PC-3 (cell line): ENCODE results near the gene TSPAN4. TPM values are rescaled to one million over a fixed set of nuclear protein-coding genes. Genes with fewer than 3 reads are reported as not detected.

Experiments
- ATAC-seq: fragments of 200-7000 bp; cut with Tn5 transposase; 2 replicates; pipeline ENCODE4 v1.9.1; 2020; ENCODE audit warnings: mild to moderate bottlenecking, moderate library complexity
- BruUV-seq: library from RNA; stranded (reverse); fragments of 400-500 nt; replicated peaks from 2 replicates; lab custom pipeline; 2021; lab: Mats Ljungman, UMichigan
- CTCF ChIA-PET: fragments of 300-600 bp; sonication (Branson Sonifier 250); formaldehyde crosslinking; loops from one replicate; lab custom pipeline; 2022; ENCODE audit warnings: antibody characterized with exemption; lab: Charles Lee
- POLR2A ChIA-PET: fragments of 300-600 bp; sonication (Branson Sonifier 250); formaldehyde crosslinking; loops from one replicate; lab custom pipeline; 2022; ENCODE audit warnings: antibody characterized with exemption; ENCODE audit not compliant: unreplicated experiment; lab: Charles Lee
- DNase-seq: peaks from one replicate; pipeline ENCODE4 v3.0.0-alpha.2; 2015
- H2AFZ ChIP-seq: fragments of 300-600 bp; sonication (generic); 2 replicates; pipeline ENCODE4 v1.6.0; 2016; ENCODE audit warnings: antibody characterized with exemption, low read length
- H3F3A ChIP-seq: fragments of 300-600 bp; sonication (generic); one replicate; pipeline ENCODE4 v1.6.0; 2017; ENCODE audit warnings: antibody characterized with exemption, low read length, control low read depth, mild to moderate bottlenecking; ENCODE audit not compliant: unreplicated experiment
- H3K27ac ChIP-seq: fragments of 300-600 bp; sonication (generic); 2 replicates; pipeline ENCODE4 v1.5.1; 2016; ENCODE audit warnings: mild to moderate bottlenecking, low read length
- H3K27me3 ChIP-seq: fragments of 300-600 bp; sonication (generic); 2 replicates; pipeline ENCODE4 v1.6.1; 2016; ENCODE audit warnings: low read length, mixed read lengths
- H3K36me3 ChIP-seq: fragments of 300-600 bp; sonication (generic); 2 replicates; pipeline ENCODE4 v1.6.1; 2016; ENCODE audit warnings: low read depth, mixed run types, low read length, mixed read lengths
- H3K4me1 ChIP-seq: fragments of 300-600 bp; sonication (generic); 2 replicates; pipeline ENCODE4 v1.5.1; 2016; ENCODE audit warnings: low read length; ENCODE audit not compliant: insufficient read depth
- H3K4me2 ChIP-seq: fragments of 300-600 bp; sonication (generic); 2 replicates; pipeline ENCODE4 v1.6.0; 2016; ENCODE audit warnings: low read length
- H3K4me3 ChIP-seq: fragments of 300-600 bp; sonication (generic); 2 replicates; pipeline ENCODE4 v1.5.1; 2016; ENCODE audit warnings: mild to moderate bottlenecking, low read length, mixed read lengths
- H3K79me2 ChIP-seq: fragments of 300-600 bp; sonication (generic); 2 replicates; pipeline ENCODE4 v1.6.1; 2017; ENCODE audit warnings: low read length, mixed read lengths
- H3K9ac ChIP-seq: fragments of 300-600 bp; sonication (generic); 2 replicates; pipeline ENCODE4 v1.6.0; 2016; ENCODE audit warnings: mild to moderate bottlenecking, low read length
- H3K9me2 ChIP-seq: fragments of 300-600 bp; sonication (generic); replicated peaks from 2 replicates; pipeline ENCODE4 v1.6.1; 2016; ENCODE audit warnings: mixed run types, low read length, mixed read lengths
- H3K9me3 ChIP-seq: fragments of 300-600 bp; sonication (generic); 2 replicates; pipeline ENCODE4 v1.6.1; 2016; ENCODE audit warnings: low read length, mixed read lengths
- H4K20me1 ChIP-seq: fragments of 300-600 bp; sonication (generic); 2 replicates; pipeline ENCODE4 v1.6.1; 2016; ENCODE audit warnings: low read length, mixed read lengths
- EZH2 ChIP-seq: fragments of 300-600 bp; sonication (generic); IDR thresholded peaks from one replicate; pipeline ENCODE4 v1.6.1; 2017; ENCODE audit warnings: antibody characterized with exemption, mild to moderate bottlenecking, low read length; ENCODE audit not compliant: unreplicated experiment
- EZH2phosphoT487 ChIP-seq: fragments of 300-600 bp; sonication (generic); IDR thresholded peaks from 2 replicates; pipeline ENCODE4 v1.6.1; 2018; ENCODE audit warnings: mild to moderate bottlenecking, antibody characterized with exemption, low read length, borderline replicate concordance
- intact Hi-C: fragments of 100-400 bp; cut with micrococcal nuclease; formaldehyde crosslinking; loops from 2 replicates; pipeline ENCODE4 v1.9.0; 2023
- total RNA-seq: library from RNA; depleted of rRNA; stranded (reverse); fragments of >200 nt; gene quantifications from 2 replicates; pipeline ENCODE4 v1.2.3, GENCODE V29; 2014
- TF ChIP-seq, protein P1 (sequence below): fragments of 300-600 bp; sonication (generic); conservative IDR thresholded peaks from 2 replicates; pipeline ENCODE4 v1.5.1; 2017; ENCODE audit warnings: antibody characterized with exemption, low read depth, mild to moderate bottlenecking, low read length

The TSPAN4 gene
- total RNA-seq, 1 experiment from 2014 or later: 121 TPM

- Histone ChIP-seq H3K9me3 (no peaks in the 10 kb centered on the region), H3F3A (no peaks in the 10 kb centered on the region), H3K79me2 (peaks cover 53% of the 10 kb centered on the region), H3K27ac (no peak overlapping the region), H2AFZ (no peak overlapping the region), H3K4me1 (peaks cover 33% of the 10 kb centered on the region), H3K4me3 (no peak overlapping the region), H3K9ac (no peak overlapping the region), H3K27me3 (no peaks in the 10 kb centered on the region), H3K9me2 (no peaks in the 10 kb centered on the region), H4K20me1 (peaks cover 6% of the 10 kb centered on the region), H3K4me2 (peak overlapping the region; percentile 90), H3K36me3 (no peaks in the 10 kb centered on the region; the same call in 1 of the 2 replicates)
- CTCF ChIA-PET: no interaction called here
- DNase-seq (no peak), ATAC-seq (no peak)
- POLR2A ChIA-PET: no interaction called here
- TF ChIP-seq, protein P1, sequence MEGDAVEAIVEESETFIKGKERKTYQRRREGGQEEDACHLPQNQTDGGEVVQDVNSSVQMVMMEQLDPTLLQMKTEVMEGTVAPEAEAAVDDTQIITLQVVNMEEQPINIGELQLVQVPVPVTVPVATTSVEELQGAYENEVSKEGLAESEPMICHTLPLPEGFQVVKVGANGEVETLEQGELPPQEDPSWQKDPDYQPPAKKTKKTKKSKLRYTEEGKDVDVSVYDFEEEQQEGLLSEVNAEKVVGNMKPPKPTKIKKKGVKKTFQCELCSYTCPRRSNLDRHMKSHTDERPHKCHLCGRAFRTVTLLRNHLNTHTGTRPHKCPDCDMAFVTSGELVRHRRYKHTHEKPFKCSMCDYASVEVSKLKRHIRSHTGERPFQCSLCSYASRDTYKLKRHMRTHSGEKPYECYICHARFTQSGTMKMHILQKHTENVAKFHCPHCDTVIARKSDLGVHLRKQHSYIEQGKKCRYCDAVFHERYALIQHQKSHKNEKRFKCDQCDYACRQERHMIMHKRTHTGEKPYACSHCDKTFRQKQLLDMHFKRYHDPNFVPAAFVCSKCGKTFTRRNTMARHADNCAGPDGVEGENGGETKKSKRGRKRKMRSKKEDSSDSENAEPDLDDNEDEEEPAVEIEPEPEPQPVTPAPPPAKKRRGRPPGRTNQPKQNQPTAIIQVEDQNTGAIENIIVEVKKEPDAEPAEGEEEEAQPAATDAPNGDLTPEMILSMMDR: no peak
- TF ChIP-seq EZH2phosphoT487: no peak
- no peak for TF ChIP-seq EZH2
- no TSS peak for BruUV-seq
- intact Hi-C loops: no loop called here
Observed at GRCh38 chr11:846496-847098, 3.9 kb downstream of the TSPAN4 start.

GRCh38 chr11:847876-848275 is 5.2 kb downstream of the TSPAN4 start:
- Histone ChIP-seq H3K79me2 (peaks cover 42% of the 10 kb centered on the region), H4K20me1 (no peaks in the 10 kb centered on the region; the same call in 1 of the 2 replicates), H3K27me3 (no peaks in the 10 kb centered on the region), H3K9me3 (no peaks in the 10 kb centered on the region), H3K9ac (no peak overlapping the region), H3K36me3 (no peaks in the 10 kb centered on the region; the same call in 1 of the 2 replicates), H3K4me3 (no peak overlapping the region), H3K27ac (no peak overlapping the region), H3K4me2 (no peak overlapping the region), H3K4me1 (peaks cover 33% of the 10 kb centered on the region), H3K9me2 (no peaks in the 10 kb centered on the region), H3F3A (no peaks in the 10 kb centered on the region), H2AFZ (no peak overlapping the region)
- ChIA-PET CTCF (no interaction called here), POLR2A (no interaction called here)
- BruUV-seq: no TSS peak
- no peak for ATAC-seq
- DNase-seq: no peak
- TF ChIP-seq EZH2 (no peak), EZH2phosphoT487 (no peak)
- TF ChIP-seq, protein P1: no peak
- intact Hi-C loops: no loop called here

- DNase-seq: no peak
- Histone ChIP-seq H3K36me3 (no peaks in the 10 kb centered on the region; the same call in 1 of the 2 replicates), H3K27ac (no peak overlapping the region), H3K9ac (no peak overlapping the region), H3K9me3 (no peaks in the 10 kb centered on the region), H2AFZ (no peak overlapping the region), H3K9me2 (no peaks in the 10 kb centered on the region), H3K79me2 (peaks cover 38% of the 10 kb centered on the region), H3K27me3 (no peaks in the 10 kb centered on the region), H3K4me3 (no peak overlapping the region), H3K4me1 (peaks cover 32% of the 10 kb centered on the region), H4K20me1 (no peaks in the 10 kb centered on the region; the same call in 1 of the 2 replicates), H3K4me2 (no peak overlapping the region), H3F3A (no peaks in the 10 kb centered on the region)
- ChIA-PET POLR2A (no interaction called here), CTCF (no interaction called here)
- no TSS peak for BruUV-seq
- TF ChIP-seq, protein P1: peak; percentile 75
- TF ChIP-seq EZH2phosphoT487 (no peak), EZH2 (no peak)
- intact Hi-C loops: no loop called here
- ATAC-seq: no peak
Observed at GRCh38 chr11:848380-848931, 5.8 kb downstream of the TSPAN4 start.
